ENCODE data around the gene GSE1.

GSE1 gene

DNA sequence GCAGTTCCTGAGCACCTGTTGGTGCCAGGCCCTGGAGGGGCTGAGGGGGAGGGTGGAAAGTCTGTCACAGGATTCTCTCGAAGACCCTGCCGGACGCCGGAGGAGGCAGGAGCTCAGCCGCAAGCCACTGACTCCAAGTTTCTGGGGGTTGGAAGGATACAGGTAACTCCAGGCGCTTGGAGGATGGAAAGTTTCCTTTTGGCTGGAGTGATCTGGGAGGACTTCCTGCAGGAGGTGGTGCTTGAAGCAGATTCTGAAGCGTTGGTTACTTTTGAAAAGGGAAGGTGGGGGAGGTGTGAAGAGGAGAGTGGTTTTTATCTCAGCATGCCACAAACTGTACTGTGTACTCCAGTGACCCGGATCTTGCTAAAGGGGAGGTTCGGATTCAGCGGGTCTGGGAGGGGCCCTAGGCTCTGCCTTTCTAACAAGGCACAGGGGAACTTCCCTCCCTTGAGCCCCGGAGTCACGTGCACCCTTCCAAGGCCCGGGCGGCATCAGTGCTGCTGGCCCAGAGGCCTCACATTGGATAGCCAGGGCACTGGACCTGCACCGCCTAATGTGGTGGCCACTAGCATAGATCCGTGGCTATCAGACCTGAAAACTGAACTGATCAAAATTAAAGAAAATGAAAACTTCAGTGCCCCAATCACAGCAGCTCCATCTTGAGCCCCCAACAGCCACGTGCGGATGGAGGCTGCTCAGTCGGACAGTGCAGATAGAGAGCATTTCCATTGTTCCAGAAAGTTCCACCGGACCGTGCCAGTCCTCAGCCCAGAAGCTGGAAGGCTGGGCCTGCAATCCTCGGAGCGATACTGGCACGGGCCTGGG lies 42.2 kb upstream of the GSE1 start:
- no peak for TF ChIP-seq ZFX (IDR thresholded peaks at IDR 0.05; ENCODE audit: borderline replicate concordance)
- TF ChIP-seq, protein P1, sequence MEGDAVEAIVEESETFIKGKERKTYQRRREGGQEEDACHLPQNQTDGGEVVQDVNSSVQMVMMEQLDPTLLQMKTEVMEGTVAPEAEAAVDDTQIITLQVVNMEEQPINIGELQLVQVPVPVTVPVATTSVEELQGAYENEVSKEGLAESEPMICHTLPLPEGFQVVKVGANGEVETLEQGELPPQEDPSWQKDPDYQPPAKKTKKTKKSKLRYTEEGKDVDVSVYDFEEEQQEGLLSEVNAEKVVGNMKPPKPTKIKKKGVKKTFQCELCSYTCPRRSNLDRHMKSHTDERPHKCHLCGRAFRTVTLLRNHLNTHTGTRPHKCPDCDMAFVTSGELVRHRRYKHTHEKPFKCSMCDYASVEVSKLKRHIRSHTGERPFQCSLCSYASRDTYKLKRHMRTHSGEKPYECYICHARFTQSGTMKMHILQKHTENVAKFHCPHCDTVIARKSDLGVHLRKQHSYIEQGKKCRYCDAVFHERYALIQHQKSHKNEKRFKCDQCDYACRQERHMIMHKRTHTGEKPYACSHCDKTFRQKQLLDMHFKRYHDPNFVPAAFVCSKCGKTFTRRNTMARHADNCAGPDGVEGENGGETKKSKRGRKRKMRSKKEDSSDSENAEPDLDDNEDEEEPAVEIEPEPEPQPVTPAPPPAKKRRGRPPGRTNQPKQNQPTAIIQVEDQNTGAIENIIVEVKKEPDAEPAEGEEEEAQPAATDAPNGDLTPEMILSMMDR (IDR thresholded peaks at IDR 0.05): no peak
- H3K27ac ChIP-seq: peak overlapping the region; percentile 62

DNA sequence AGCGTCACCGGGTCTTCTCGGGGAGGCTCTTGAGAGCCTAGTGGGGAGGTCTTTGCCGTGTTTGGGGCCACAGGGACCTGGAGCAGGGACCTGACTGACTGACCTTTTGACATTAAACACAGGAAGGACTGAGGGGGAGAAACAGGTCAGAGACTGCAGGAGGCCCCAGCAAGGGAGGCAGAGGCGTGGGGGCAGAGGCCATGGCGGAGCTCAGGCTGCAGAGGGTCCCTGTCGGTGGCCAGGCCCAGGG lies 41.6 kb upstream of the GSE1 start:
- TF ChIP-seq, protein P1 (IDR thresholded peaks at IDR 0.05): no peak
- TF ChIP-seq ZFX (IDR thresholded peaks at IDR 0.05; ENCODE audit: borderline replicate concordance): no peak
- H3K27ac ChIP-seq: peak overlapping the region; percentile 62

DNA sequence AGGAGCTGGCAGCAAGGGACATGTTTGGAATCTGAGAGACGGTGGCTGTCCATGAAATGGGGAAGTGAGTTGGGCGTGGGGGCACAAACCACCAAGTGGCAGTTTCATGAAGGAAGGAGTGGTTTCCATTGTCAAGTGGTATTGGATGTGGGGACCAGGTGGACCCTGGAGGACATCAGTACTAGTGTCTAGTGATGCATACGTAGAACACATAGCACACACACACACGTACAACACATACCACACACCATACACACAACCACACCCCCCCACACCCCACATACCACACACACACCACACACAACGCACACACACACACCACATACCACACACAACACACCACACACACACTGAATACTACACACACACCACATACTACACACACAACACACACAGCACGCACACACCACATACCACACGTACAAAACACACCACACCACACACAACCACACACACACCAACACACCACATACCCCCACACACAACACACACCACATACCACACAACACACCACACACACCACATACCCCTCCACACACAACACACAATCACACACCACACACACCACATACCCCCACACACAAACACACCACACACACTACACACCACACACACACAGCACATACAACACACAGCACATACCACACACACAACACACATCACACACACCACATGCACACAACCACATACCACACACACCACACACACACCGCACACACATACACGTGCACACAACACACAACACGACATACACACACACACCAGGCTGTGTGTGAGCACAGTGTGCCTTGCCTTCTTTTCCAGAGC lies 41.1 kb upstream of the GSE1 start:
- no peak for TF ChIP-seq ZFX (IDR thresholded peaks at IDR 0.05; ENCODE audit: borderline replicate concordance)
- TF ChIP-seq, protein P1 (IDR thresholded peaks at IDR 0.05): no peak
- H3K27ac ChIP-seq: peak overlapping the region; percentile 62

DNA sequence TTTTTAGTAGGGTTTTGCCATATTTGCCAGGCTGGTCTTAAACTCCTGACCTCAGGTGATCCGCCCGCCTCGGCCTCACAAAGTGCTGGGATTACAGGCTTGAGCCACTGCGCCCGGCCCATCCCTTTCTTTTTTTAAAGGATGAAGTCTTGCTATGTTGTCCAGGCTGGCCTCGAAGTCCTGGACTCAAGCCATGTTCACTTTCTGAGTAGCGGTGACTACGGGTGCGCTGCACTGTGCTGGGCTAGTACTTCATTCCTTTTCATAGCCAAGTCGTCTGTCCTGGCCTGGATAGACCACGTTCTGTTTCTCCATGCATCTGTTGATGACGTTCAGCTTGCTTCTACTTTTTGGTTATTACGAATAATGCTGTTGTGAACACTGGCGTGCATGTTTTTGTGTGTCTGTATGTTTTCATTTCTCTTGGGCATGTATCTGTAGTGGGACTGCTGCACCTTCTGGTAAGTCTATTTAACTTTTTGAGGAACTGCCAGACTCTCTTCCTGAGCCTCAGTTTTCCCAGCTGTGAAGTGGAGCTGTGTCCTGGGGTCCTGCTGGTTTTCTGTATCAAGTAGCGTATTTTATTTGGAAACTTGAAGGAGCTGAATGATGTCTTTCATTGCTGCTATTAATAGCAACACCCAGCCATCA lies 40.0 kb upstream of the GSE1 start:
- H3K27ac ChIP-seq: no peak overlapping the region

DNA sequence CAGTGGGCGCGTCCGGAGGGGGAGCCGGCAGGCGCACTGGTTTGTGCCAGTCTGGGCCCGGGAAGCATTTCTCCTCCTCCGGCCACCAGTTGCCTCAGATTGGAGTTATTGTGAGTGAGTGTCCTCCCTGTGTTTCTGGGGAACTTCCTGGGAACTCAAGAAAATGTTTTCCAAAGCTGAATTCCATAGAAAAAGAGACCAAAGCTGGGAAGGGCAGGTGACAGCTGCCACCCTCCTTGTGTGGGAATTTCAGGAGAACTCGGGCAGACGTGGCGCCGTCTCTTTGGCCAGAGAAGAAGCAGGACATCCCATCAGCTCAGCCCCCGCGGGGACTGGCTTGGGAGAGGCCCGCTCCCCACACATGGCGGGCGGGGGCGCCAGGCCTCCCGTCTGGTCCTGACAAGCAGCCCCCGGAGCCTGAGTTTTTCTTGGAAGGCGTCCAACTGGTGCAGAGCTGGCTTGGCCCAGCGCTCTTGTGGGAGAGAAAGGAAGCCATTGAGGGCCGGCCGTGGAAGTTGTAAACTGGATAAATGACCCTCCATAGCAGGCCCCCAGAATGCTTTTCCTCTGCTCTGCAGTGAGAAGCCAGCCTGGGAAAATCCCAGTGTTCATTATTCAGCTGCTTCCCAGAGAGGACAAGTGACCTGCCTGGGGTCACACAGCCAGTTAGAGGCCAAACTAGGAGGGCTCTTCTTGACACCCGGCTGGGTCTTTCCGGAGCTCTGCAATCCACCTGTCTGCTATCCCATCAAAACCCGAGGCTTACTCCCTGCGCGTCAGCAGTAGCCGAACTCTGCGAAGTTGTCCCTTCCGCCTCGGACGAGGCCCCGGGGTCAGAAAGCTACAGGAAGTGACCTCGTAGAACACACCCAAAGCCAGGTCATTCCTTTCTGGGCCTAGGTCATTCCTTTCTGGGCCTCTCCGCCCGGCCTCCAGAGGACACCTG lies 39.2 kb upstream of the GSE1 start:
- TF ChIP-seq, protein P1 (IDR thresholded peaks at IDR 0.05): no peak
- no peak for TF ChIP-seq ZFX (IDR thresholded peaks at IDR 0.05; ENCODE audit: borderline replicate concordance)
- no peak overlapping the region for H3K27ac ChIP-seq

More for the DNA sequence above, 40.0 kb upstream of the GSE1 start:
- TF ChIP-seq, protein P1 (IDR thresholded peaks at IDR 0.05): no peak
- TF ChIP-seq ZFX (IDR thresholded peaks at IDR 0.05; ENCODE audit: borderline replicate concordance): no peak

DNA sequence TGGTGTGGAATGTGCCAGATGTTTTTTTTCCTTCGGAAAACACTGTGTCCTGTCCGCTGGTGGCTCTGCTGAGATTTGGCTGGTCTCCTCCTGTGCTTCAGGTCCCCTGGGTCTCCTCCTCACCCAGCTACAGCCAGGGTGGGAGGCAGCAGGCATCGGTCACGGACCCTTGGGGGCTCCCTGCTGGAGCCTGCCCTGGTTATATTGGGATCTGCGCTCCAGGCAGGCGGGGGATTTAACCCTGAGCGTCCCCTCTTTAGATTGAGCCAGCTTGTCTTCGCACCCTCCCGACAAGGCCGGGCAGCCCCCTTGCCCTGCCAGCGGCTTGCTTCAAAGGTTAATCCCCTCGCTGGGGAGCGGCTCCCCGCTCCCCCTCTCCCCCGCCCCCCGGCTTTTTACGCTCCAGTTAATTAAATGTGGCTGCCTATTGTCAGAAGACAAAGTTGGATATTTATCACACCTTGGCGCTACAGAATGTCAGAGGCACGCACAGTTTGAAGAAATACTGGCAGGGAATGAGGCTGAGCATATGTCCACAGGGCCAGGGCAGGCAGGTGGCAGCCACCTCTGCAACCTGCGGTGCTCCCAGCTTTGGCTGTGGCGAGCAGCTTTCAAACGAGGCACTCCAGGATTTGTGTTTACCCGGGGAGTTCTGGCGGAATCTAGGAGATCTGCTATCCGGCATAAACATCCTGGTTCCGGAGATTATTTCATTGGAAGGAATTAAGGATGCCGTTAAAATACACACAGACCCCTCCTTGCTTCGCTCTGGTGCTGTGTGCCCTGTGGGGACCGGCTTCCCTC lies 38.2 kb upstream of the GSE1 start:
- no peak overlapping the region for H3K27ac ChIP-seq
- TF ChIP-seq ZFX (IDR thresholded peaks at IDR 0.05; ENCODE audit: borderline replicate concordance): no peak
- TF ChIP-seq, protein P1 (IDR thresholded peaks at IDR 0.05): no peak
